ENCODE measurements around the gene ROBO1. TPM values are rescaled to one million over a fixed set of nuclear protein-coding genes. Genes with fewer than 3 reads are reported as not detected.

ROBO1 gene
- total RNA-seq, 1 donor, result 0.42 TPM

DNA sequence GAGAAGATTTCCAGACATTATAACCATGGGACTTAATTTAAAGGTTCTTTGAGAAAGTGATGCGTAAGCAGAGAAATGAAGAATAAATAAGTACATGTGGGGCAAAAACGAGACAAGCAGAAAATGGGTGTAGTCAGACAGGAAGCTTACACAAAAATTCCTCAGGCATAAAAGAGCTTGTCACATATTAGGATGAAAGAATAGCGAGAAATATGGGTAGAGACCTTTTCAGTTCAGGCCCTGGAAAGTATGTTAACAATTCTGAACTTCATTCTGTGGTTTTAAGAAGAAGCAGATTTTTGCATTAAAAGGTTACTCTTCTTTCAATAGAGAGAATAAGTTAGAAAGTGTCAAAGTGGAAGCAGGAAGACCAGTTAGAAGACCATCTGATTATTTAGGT lies 352.4 kb downstream of the ROBO1 start:
- no peaks in the 10 kb centered on the region for H3K9me3 ChIP-seq (ENCODE audit: low read depth, low read length)
- H3K4me1 ChIP-seq (ENCODE audit: insufficient read depth, low read length), result no peaks in the 10 kb centered on the region
- H3K27me3 ChIP-seq (ENCODE audit: insufficient read depth, low read length), result no peaks in the 10 kb centered on the region

DNA sequence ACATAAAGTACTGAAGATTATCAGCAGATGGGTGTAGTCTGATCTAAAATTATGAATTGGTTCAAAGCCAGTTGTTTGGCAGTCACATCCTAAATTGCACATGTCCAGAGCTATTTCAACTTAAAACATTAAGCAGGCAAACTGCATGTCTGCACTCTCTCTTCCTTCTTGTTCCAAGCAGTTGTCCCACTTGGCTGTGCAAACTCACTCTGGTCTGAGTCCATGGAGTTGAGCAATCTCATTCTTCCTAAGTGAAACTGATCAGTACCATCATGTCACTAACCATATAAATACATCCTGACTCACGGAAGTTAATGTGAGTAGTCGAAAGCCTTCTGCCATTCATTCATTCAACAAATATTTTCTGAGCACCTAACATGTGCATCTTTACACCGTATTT lies 353.0 kb downstream of the ROBO1 start:
- H3K27me3 ChIP-seq (ENCODE audit: insufficient read depth, low read length), result no peaks in the 10 kb centered on the region
- no peak overlapping the region for H3K4me3 ChIP-seq (ENCODE audit: low read length)
- no peaks in the 10 kb centered on the region for H3K9me3 ChIP-seq (ENCODE audit: low read depth, low read length)
- H3K4me1 ChIP-seq (ENCODE audit: insufficient read depth, low read length), result no peaks in the 10 kb centered on the region

More for the DNA sequence above, 352.4 kb downstream of the ROBO1 start:
- no peak overlapping the region for H3K4me3 ChIP-seq (ENCODE audit: low read length)

DNA sequence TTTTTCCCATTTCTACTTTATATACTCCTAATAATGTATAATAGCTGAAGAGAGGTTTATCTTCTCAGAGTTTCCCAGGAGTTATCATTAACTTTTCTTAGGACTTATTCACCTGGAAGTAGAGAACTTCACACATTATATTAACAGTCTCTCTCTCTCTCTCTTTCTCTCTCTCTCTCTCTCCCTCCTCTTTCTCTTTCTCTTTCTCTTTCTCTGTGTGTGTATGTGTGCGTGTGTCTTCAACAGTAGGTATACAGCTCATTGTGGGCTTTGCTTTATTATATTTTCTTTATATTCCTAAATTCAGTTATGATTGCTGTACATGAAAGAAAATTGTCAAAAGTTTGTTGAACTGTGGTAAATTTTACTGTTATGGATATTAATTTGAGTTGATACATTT lies 353.8 kb downstream of the ROBO1 start:
- Histone ChIP-seq H3K27me3 (ENCODE audit: insufficient read depth, low read length) (no peaks in the 10 kb centered on the region), H3K4me1 (ENCODE audit: insufficient read depth, low read length) (no peaks in the 10 kb centered on the region), H3K9me3 (ENCODE audit: low read depth, low read length) (no peaks in the 10 kb centered on the region), H3K4me3 (ENCODE audit: low read length) (no peak overlapping the region)

DNA sequence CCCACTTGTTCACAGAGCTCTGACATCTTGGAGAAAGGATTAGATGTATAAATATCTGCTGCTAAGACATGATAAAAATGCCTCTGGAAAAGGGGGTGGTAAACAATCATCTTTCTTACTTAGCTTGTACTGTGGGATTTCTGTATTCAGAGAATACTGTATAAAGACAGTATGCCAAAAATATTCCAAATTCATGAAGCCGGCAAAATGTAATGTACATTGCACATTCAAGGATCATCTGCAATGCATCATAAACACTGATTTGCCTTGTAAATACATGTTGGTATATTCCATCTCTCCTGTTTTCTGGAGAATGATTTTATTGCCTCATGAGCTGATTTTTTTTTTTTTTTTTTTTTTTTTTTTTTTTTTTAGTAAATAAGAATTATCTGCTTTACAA lies 355.3 kb downstream of the ROBO1 start:
- Histone ChIP-seq H3K4me1 (ENCODE audit: insufficient read depth, low read length) (no peaks in the 10 kb centered on the region), H3K4me3 (ENCODE audit: low read length) (no peak overlapping the region), H3K9me3 (ENCODE audit: low read depth, low read length) (no peaks in the 10 kb centered on the region), H3K27me3 (ENCODE audit: insufficient read depth, low read length) (no peaks in the 10 kb centered on the region)

DNA sequence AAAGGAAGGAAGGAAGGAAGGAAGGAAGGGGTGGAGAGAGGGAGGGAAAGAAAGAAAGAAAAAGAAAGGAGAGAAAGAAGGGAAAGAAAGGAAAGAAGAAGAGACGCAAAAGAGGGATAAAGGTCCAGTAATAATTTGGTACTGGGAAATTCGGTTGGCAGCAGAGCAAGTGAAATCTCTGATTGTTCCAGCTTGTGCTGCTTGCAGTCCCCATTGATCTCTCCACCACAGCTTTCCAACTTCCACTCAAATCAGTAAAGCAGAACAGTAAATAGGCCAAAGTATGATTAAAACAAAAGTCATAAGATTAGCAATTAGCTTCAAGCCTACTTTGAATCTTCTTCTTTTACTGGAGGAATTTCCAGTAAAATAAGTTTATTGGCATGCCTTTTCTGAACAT lies 357.2 kb downstream of the ROBO1 start:
- H3K27me3 ChIP-seq (ENCODE audit: insufficient read depth, low read length), result no peaks in the 10 kb centered on the region
- H3K4me1 ChIP-seq (ENCODE audit: insufficient read depth, low read length), result no peaks in the 10 kb centered on the region
- no peak overlapping the region for H3K4me3 ChIP-seq (ENCODE audit: low read length)
- H3K9me3 ChIP-seq (ENCODE audit: low read depth, low read length), result no peaks in the 10 kb centered on the region

DNA sequence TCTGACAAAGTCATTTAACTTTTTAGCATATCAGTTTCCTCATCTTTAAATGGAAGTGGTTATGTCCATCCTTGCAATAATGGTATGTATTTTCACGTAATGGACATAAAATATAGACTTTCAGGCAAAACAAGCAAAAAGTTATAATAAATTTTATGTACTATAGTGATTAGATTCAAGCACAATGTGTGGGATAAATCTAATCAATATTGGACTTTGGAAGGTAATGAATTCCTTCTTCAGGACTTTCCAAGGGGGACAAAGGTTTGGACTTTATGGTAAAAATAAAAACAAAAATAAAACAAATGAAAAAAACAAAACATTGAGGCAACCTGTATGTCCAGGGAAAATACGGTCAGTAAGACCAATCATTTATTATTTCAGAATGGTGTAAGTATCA lies 357.7 kb downstream of the ROBO1 start:
- no peaks in the 10 kb centered on the region for H3K27me3 ChIP-seq (ENCODE audit: insufficient read depth, low read length)
- H3K4me1 ChIP-seq (ENCODE audit: insufficient read depth, low read length), result no peaks in the 10 kb centered on the region
- no peak overlapping the region for H3K4me3 ChIP-seq (ENCODE audit: low read length)
- no peaks in the 10 kb centered on the region for H3K9me3 ChIP-seq (ENCODE audit: low read depth, low read length)

DNA sequence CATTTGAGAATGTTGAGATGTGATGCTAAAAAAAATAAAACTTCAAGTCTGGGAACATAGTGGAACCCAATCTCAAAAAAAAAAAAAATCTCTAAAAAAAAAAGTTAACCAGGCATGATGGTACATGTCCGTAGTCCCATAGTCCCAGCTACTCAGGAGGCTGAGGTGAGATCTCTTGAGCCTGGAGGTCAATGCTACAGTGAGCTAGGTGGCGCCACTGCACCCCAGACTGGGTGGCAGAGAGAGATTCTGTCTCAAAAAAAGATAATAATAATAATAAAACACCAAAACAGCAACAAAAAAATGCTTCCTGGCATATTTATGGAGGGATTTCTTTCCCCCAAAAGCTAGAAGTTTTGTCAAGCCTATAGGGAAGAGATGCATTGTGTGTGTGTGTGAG lies 361.6 kb downstream of the ROBO1 start:
- Histone ChIP-seq H3K4me3 (ENCODE audit: low read length) (no peak overlapping the region), H3K4me1 (ENCODE audit: insufficient read depth, low read length) (no peaks in the 10 kb centered on the region), H3K9me3 (ENCODE audit: low read depth, low read length) (no peaks in the 10 kb centered on the region), H3K27me3 (ENCODE audit: insufficient read depth, low read length) (no peaks in the 10 kb centered on the region)

DNA sequence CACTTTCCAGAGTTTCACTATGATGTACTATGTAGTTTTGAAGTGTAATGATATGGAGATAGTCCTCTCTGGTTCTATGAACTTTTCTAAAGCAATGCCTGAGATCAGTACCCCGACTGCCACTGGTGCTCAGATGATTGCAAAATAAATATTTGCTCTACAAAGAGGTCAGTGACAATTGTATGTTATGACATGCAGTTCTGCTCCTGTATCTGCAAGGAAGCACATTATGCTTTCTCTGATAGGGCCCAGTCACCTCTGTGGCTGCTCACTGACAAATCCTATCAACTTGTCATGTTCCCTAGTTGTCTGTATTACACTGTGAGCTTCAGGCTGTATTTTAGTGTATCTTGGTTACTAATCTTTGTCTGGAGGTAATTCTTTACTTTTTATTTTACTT lies 362.6 kb downstream of the ROBO1 start:
- Histone ChIP-seq H3K4me3 (ENCODE audit: low read length) (no peak overlapping the region), H3K27me3 (ENCODE audit: insufficient read depth, low read length) (no peaks in the 10 kb centered on the region), H3K4me1 (ENCODE audit: insufficient read depth, low read length) (no peaks in the 10 kb centered on the region), H3K9me3 (ENCODE audit: low read depth, low read length) (no peaks in the 10 kb centered on the region)

DNA sequence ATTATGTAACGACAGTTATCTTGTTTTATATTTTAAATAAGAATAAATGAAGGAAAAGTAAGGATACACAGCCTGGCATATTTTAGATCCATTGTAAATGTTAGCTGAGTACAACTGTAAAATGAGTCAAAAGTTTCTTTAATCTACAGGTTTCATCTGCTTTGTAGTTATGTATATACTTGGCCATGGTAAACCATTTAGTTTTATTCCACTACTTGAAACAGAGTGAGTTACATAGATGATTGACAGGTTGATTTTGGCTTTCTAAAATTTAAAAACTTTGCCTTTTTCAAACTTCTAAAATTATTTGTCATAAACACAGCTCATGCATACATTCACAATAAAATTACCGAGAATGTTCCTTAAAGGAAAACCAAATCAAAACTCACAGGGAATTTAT lies 371.2 kb downstream of the ROBO1 start:
- Histone ChIP-seq H3K4me1 (ENCODE audit: insufficient read depth, low read length) (no peaks in the 10 kb centered on the region), H3K9me3 (ENCODE audit: low read depth, low read length) (no peaks in the 10 kb centered on the region), H3K4me3 (ENCODE audit: low read length) (no peak overlapping the region), H3K27me3 (ENCODE audit: insufficient read depth, low read length) (no peaks in the 10 kb centered on the region)

DNA sequence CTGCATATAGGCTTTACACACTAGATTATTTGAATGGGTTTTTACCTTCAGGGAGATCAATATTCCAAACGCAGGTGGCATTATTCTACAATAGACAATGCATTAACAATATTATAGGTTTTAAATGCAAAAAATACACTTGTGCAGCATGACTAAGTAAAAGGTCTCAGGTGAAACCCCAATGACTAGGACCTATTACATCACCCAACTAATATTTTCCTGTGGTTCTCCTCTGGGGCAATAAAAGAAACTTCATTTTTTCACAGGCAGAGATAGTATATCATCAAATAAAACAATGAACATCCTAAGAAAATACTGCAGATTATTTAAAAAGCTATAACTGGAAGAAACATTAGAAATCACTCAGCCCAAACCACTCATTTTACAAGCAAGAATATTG lies 375.3 kb downstream of the ROBO1 start:
- H3K4me1 ChIP-seq (ENCODE audit: insufficient read depth, low read length), result no peaks in the 10 kb centered on the region
- no peaks in the 10 kb centered on the region for H3K27me3 ChIP-seq (ENCODE audit: insufficient read depth, low read length)
- H3K4me3 ChIP-seq (ENCODE audit: low read length), result no peak overlapping the region
- no peaks in the 10 kb centered on the region for H3K9me3 ChIP-seq (ENCODE audit: low read depth, low read length)

DNA sequence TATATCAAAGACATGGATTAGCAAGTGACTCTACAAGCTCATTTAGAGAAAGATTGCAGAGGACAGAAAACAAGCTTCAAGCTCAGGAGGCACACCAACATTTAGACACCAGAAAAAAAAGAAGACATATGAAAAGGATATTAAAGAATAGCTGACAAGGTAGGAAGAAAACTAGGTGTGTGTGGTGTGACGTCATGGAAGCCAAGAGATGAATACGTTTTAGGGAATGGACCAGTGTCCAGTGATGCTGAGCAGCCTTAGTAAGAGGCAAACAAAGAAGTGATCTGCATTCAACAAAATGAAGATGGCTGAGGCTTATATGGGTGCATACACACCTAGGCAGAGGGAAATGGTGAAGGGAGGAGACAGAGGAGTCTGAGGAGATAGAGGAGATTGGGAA lies 377.4 kb downstream of the ROBO1 start:
- Histone ChIP-seq H3K9me3 (ENCODE audit: low read depth, low read length) (no peaks in the 10 kb centered on the region), H3K4me1 (ENCODE audit: insufficient read depth, low read length) (no peaks in the 10 kb centered on the region), H3K4me3 (ENCODE audit: low read length) (no peak overlapping the region), H3K27me3 (ENCODE audit: insufficient read depth, low read length) (no peaks in the 10 kb centered on the region)

DNA sequence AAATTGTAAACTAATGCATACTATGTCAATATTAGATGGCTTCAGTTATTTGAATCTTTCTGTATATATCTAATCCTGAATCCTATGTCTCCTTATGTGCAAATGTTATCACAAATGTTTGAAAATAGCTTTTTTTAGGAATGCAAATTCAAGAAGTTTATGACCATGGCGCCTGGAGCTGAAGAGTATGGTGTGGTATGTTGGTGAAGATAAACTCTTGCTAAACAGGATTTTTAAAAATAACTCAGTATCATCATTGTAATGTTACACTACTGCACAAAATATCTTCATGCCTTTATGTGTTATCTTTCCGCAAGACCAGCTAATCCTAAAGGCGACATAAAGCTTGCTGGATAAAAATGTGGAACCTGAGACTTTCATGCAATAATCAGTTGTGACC lies 382.6 kb downstream of the ROBO1 start:
- no peaks in the 10 kb centered on the region for H3K9me3 ChIP-seq (ENCODE audit: low read depth, low read length)
- H3K4me1 ChIP-seq (ENCODE audit: insufficient read depth, low read length), result no peaks in the 10 kb centered on the region
- H3K4me3 ChIP-seq (ENCODE audit: low read length), result no peak overlapping the region

DNA sequence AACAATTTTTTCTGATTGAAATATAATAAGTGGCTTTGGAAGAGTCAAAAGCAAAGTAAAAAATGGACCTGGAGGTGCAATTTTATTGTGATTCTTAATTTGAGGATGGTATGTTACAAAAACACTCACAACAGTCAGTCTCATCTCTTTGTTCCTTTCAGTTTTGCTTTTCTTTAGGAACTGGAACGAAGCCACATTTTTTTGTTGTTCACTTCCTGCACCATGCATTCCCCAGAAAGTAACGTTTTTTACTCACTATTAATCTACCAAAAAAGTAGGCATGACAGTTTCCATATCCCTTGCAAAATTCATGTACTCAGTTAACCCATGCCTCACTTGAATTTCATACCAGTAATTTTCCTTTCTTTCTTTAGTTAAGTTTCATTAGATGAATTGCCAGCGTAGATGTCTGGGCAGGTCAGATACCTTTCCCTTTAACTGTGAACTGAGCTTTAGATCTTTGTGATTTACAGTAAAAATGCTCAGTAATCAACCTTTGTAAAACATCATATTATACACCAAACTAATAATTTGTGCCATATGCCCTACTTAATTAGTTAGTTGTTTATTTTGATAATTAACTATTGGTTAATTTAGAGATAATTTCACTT lies 384.3 kb downstream of the ROBO1 start:
- Histone ChIP-seq H3K4me3 (ENCODE audit: low read length) (no peak overlapping the region), H3K27me3 (ENCODE audit: insufficient read depth, low read length) (no peaks in the 10 kb centered on the region), H3K9me3 (ENCODE audit: low read depth, low read length) (peaks cover 4% of the 10 kb centered on the region), H3K4me1 (ENCODE audit: insufficient read depth, low read length) (no peaks in the 10 kb centered on the region)

More for the DNA sequence above, 382.6 kb downstream of the ROBO1 start:
- no peaks in the 10 kb centered on the region for H3K27me3 ChIP-seq (ENCODE audit: insufficient read depth, low read length)

DNA sequence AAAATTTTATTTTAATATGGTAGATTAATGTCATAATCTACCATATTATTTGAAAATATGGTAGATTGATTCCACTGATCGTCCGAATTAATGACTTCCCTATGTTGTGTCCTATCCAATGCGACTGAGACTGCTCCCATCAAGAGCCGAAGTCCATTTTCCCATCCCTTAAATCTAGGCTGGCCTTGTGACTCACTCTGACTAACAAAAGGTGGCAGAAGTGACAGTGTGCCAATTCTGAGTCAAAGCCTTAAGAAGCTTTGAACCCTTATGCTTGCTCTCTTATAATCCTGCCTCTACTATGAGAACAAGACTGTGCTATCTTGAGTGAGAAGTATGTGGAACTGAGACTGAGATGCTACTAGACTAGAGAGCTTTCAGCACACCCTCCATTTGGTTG lies 387.2 kb downstream of the ROBO1 start:
- Histone ChIP-seq H3K4me3 (ENCODE audit: low read length) (no peak overlapping the region), H3K27me3 (ENCODE audit: insufficient read depth, low read length) (no peaks in the 10 kb centered on the region), H3K9me3 (ENCODE audit: low read depth, low read length) (peaks cover 4% of the 10 kb centered on the region), H3K4me1 (ENCODE audit: insufficient read depth, low read length) (no peaks in the 10 kb centered on the region)

DNA sequence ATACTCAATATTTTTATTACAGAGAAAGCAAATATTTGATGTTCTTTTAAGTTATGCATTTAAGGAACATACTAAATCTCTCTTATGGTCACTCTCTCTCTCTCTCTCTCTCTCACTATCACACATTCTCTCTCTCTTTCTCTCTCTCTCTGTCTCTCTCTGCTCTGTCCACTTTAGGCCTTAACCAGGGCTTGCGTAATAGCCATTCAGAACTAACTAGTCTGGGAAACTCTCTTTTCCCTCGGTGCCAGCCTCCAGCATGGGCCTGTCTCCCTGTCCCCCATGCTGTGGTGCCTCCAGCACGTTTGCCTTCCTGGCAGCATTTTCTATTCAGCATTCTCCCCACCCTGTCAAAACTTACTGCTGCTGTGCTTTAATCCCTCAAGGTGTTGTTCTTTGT lies 389.7 kb downstream of the ROBO1 start:
- Histone ChIP-seq H3K4me3 (ENCODE audit: low read length) (no peak overlapping the region), H3K27me3 (ENCODE audit: insufficient read depth, low read length) (no peaks in the 10 kb centered on the region), H3K9me3 (ENCODE audit: low read depth, low read length) (peaks cover 4% of the 10 kb centered on the region), H3K4me1 (ENCODE audit: insufficient read depth, low read length) (no peaks in the 10 kb centered on the region)

DNA sequence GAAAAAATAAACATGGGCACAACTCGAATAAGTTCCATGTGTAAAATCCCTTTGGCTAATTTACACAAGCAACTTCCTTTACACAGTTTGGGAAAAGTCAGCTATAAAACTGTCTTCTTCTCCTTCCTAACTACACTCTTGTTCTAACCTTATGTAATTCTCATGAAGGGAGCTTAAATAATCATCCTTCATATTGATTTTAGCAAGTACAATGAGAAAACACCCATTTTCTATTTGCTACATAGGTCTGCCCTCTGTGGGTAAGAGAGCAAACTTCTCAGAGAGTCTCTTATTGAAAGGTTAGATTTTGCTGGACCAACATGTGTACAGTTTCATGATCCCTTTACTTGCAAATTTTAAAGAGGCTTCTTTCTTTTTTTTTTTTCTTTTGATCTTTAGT lies 398.5 kb downstream of the ROBO1 start:
- H3K4me1 ChIP-seq (ENCODE audit: insufficient read depth, low read length), result no peaks in the 10 kb centered on the region
- H3K9me3 ChIP-seq (ENCODE audit: low read depth, low read length), result no peaks in the 10 kb centered on the region
- no peak overlapping the region for H3K4me3 ChIP-seq (ENCODE audit: low read length)
- H3K27me3 ChIP-seq (ENCODE audit: insufficient read depth, low read length), result no peaks in the 10 kb centered on the region
